Measurements from ENCODE around the gene RELN.
"Not testable (repeated sequence)": the region's sequence is repeated elsewhere in the genome, so short reads cannot be mapped to it uniquely, and the experiment has no call there.

The RELN gene

DNA sequence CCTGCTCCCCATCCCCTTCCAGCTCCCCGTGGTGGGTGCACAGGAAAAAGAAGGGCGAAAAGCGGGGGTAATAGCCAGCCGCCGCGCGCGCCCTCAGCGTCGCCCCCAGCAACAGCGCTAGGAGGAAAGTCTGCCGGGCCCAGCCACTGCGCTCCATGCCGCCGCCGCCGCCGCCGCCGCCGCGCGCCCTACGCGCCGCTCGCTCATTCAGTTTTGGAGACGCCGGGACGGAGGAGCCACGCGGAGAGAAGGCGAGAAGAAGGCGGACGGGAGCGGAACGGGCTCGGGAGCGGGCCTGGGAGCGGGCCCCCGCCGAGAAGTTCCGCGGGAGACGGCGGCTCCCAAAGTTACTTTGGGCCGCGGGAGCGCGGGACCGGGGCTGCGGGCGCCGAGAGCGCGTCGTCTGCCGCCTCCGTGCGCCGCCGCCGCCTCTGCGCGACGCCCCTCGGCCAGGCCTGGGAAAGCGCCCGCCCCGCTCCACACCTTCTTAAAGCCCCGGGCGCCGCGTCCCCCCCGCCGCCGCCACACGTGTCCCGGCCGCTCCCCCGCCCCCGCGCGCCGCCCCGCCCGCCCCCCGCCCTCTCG lies at the start of gene RELN:
Gene RELN (minus strand): TSS at position 459 of the 585 bp plus-strand sequence. CDS start 302 bp downstream, at position 157.
- no peak for DNase-seq

DNA sequence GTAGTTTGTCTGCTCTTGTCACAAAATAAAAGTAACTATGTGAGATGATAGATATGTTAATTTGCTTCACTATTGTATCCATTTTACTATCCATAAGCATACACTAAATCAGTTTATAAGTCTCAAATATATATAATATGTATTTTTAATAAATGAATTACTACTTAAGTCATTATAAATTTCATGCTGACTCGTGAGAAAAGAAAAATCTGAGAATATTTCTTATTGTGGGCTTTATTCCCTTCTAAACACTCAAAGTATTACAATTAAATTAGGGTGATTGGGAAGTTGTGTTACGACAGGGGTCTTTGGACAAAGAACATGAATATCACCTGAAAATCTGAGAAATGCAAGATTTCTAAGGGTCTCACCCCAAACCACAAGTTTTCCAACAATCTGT lies 48.7 kb upstream of the RELN start:
- DNase-seq: no peak

DNA sequence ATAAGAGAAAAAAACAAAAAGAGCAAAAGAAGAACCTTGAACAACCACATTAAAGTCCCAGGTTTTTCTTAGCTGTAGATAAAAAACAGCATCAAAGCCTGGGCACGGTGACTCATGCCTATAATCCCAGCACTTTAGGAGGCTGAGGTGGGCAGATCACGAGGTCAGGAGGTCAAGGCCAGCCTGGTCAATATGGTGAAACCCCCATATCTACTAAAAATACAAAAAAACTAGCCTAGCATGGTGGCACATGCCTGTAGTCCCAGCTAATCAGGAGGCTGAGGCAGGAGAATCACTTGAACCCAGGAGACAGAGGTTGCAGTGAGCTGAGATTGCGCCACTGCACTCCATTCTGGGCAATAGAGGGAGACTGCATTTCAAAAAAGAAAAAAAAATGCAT lies 47.4 kb upstream of the RELN start:
- not testable (repeated sequence) for DNase-seq

DNA sequence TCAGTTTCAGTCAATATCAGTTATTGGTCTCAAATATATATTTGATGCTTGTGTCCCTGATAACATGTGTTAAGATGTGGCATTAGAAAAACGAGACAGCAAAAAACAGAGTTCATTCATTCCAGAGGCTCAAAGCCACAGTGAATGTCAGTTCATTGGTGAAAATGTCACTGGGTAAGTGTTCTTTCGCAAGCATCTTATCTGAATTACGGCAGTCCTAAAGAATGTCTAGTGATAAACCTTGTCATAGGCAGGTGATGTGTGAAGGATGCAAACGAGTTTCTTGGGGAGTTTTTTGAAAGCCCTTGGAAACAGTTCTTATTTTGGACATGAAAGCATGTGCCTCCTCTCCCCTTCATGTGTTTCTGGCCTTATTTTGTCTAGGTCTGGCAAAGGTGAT lies 45.9 kb upstream of the RELN start:
- DNase-seq: no peak

DNA sequence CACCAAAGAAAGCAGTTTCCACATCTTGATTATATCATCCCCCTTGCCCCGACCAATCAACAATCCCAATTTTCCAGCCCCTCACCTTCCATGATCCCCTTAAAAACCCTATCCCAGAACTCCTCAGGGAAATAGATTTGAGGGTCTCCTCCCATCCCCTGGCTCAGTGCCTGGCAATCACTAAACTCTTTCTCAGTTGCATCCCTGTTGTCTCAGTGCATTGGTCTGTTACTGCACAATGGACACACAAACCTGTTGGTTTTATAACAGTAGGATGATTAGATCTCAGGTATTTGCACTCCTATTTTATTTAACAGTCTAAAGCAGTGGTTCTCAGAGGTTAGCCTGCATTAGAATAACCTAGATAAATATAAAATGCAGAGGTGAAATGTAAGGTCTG lies 45.2 kb upstream of the RELN start:
- DNase-seq: no peak

DNA sequence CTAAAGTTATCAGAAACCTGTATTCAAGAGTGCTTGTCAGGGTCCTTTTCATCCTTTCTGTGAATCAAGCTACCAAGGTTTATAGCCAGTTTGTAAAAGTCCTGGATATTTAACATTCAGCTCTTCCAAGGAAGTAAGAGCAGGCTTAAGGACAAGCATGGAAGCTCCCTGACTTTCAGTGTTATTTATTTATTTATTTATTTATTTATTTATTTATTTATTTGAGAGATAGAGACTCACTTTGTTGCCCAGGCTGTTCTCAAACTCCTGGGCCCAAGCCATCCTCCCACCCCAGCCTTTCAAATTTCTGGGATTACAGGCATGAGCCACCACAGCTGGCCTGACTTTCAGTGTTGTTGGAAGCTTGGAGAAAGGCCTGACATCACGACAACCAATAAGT lies 44.4 kb upstream of the RELN start:
- DNase-seq: no peak

DNA sequence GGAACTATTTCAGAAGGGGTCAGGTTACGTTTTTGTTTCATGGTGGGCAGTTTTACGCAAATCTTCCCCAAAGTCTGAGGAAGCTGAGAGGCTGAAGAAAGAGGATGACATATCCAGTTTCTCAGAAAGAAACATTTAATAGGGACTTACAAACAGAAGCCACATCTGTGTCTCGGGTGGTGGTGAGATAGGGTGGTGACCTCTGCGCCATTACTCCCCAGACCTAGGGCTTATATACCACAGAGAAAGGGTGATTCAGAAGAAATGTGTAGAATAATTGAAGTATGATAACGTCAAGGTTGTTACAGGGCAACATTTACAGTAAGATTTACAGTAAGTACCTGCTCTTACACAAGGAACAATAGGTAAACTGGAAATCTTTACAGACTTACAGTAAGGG lies 43.0 kb upstream of the RELN start:
- no peak for DNase-seq

DNA sequence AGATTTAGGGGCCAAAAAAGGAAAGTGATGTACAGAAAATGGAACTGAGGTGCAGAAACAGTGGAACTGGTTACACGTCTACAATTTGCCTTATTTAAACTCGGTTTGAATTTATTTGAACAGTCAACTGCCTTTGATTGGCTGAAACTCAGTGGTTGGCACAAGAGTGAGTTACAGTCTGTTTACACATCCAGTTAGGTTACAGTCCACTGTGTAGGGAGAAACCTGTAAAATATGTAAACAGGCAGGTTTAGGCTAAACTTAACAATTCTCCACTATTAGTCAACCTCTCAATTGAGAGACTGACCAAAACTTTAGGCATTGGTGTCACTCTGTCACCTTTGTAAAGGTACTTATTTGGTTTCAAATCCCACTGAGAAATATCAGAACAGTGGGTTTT lies 40.3 kb upstream of the RELN start:
- DNase-seq: no peak

DNA sequence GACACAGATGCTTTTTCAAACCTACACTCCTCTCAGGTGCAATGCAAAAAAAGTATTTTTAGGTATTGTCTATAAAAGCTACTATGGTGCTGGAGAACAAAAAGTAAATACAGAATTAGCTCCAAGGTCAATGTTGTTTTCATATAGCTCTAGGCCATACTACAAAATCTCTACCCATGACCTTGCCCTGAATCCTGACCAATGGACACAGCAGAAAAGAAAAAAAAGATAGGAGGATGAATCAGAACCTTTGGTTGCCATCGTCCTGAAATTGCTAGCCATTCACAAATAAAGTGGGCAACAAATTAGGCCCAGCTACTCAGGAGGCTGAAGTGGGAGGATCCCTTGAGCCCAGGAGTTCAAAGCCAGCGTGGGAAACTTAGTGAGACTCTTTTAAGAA lies 35.2 kb upstream of the RELN start:
- no peak for DNase-seq

DNA sequence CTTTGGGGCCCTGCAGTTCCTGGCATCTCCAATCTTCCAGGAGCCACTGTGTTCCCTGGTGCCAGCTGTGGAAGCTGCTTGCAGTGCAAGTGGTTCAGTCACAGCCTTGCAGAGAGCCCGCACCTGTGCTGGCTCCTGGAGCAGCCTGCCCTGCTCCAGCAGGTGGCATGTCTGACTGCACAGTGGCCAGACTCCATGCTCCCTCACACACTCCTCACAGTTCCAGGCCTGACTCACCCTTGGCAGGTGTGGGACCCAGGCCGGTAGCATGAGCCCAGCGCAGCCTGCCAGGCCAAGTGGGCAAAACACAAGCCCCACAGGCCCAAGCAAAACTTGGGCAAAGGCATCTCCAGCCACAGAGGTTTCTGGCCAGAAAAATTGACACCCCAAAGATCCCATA lies 33.6 kb upstream of the RELN start:
- no peak for DNase-seq

DNA sequence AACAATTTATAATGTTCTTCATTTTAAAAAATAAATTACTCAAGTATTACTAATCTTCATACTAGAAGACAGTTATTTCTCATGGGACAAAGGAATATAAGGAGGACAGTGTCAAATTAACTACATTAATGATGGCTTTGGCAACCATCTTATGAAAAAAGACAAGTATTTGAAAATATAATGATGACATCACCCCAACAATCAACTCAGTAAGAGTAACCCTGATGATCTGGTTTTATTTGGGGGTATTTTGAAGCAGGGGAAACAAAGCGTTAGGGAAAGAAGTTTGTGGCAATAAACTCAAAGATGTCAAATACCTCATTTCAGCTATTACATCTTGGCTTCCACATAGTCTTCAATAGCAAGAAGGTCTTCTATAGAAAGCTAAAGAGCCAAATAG lies 29.0 kb upstream of the RELN start:
- DNase-seq: no peak

DNA sequence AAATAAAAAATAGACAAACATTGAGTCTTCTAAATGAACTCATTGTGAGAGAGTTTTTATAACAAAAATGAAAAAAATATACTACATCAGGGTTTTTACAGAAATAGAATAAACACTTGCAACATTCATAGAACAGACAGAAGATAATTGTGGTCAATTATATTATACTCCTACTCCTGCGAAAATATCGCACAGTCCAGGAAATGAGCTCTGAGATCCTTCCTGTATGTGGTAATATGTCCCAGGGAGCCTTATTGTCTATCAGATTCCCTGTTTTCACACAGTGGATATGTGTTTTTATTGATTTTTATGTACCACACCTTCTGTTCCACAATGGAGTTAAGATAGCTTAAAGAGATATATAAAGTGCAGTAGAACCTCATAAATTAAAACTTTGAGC lies 27.5 kb upstream of the RELN start:
- no peak for DNase-seq

DNA sequence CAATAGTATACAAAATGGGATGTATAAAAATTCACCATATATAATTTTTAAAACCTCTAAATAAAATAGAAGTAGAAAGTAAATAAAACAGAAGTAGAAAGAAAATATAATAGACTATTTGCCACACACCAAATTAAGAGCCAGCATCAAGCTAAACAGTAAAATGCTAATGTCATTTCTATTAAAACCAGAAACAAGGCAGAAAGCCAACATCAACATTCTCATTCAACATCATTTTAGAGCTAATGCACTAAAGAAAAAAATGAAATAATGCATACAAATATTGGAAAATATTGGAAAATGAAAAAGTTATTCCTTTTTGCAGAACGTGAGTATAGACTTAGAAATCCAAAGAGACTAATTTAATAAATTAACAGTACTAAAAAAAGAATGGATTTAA lies 23.4 kb upstream of the RELN start:
- DNase-seq: no peak

DNA sequence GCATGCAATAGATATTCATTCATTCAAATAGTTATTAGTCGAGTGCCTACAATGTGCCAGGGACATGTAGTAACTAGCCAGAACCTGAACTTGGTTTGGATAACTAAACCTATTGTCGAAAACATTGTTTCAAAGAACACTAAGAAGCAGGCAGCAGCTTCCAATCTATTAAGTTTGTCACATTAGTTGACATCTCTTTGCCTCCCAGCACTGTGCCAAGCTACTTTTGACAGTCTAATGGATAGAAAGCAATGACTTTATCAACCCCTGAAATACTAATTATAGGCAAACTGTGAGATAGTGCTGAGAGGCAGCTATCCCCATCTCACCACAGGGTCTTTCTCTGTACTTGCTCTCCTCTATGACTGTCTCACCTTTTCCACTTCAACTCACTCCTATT lies 22.4 kb upstream of the RELN start:
- DNase-seq: no peak

DNA sequence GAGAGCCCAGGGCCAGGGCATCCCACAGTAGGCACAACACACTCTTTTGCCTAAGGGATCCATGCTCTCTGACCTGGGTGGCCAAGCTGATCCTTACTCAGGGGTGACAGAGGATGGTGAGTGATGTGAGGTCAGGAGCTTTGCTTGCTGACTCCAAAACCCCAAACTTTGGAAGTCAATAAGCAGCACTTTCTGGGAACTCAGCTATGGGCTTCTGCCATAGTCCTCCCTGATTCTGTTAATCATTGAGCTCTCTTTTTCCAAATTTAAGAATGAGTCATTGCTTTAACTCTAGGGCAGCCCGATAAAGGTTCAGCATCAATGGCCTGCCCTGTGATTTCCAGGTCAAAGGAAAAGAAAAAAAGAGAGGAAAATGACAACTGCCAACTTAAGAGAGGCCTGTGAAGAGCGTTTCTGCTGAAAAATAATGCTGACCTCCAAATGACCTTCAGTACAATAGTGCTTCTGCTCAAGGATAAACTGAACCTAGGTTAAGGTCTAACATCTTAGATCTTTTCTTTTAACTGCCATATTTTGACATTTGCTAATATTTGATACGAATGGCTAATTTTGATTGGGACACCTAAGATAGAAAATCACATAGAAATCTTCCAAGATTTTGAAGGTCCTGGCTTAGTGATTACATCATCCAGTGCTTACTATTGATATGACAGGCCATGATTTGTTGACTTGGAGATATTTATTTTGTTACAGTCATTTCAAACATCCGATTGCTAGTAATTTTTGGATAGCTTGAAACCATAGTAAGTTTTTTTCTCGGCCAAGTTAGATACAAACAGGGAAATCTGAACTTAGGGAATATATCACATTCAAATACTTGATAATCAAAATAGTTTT lies 20.8 kb upstream of the RELN start:
- no peak for DNase-seq

DNA sequence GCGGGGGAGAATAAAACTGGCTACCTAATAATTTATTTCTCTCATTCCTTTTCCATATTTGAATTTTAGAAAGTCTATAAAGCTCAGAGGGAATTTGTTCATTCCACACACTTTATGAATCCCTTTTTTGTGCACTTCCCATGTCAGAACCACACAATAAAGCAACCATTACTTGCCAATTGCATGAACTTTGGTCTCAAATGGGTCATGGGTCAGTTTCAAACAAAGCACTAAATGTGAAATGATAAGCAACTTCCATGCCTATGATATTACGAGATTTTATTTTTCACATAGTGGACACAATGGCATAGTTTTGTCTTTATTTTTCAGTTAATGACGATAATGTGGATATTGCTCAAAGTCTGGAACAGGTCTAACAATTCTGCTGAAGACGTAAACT lies 18.6 kb upstream of the RELN start:
- no peak for DNase-seq

DNA sequence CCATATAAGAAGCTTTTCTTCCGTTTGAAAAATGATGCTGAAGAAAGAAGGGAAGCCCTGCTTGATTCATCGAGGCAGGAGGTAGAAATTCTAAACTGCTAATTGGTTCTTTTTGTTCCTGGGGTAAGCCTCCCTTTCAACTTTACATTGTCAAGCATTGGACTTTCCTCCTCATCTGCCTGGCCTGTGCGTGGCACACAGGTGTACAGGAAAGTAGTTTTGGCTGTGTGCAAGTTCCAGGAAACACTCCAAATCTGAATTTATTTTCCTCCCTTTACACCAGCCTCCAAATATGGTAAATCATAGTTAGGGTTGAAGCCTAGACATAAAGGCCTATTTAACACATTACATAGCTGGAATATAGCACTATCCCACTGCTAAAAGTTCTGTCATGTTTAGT lies 18.2 kb upstream of the RELN start:
- no peak for DNase-seq

DNA sequence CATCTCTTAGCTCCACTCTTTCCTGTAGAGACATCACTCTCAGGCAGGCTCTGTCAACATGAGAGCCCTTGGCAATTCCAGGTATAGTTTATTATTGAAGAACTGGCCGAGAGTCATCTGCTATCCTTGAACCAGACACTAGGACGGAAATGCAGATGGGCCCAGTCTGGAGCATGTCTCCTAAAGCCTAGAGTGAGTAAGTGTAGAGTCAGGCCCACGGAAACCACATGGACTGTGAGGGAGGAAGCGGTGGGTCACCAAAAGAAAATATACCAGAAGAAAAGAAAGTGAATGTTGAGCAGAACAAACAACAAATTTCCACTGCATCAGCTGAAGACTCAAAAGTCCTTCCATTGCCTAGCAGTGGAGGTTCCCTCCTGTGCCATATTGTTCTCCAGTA lies 15.7 kb upstream of the RELN start:
- no peak for DNase-seq

DNA sequence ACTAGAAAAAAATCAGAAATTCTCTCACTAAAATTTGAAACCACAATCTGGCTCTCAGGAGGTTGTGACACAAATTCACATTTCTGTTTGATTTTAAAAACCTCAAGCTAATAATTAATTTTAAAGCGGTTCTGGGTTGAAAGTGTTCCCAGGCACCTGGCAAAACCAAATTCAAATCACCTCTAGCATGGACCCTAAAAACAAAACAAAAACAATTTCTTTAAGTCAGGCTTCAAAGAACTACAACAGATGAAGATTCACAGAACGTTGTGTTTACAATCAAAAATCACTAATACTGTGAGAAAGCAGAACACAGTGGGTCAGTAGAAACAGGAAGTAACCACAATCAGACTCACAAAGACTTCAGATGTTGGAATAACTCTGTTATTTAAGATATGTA lies 7.2 kb upstream of the RELN start:
- no peak for DNase-seq

DNA sequence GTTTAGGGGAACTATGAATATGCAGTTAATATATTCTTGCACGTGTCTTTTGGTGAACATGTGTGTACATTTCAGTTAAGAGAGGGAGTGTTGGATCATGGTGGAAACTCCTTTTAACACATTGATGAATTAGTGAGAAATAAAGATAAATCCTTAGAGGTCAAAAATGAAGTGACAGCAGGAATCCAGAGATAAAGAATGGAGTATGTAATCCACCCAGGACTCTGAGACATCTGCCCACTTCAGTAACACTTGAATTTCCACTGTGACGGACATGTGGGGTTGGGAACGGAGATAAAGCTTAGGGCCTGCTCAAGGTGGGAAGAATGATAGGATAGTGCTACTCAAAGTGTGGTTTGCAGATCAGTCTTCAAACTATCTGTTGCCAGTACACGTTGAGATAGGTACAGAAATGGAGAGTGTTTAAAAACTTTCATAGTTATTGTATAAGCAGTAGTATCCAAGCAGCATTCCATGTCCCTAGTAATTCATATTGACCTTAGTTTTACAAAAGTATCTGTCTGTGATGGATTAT lies 6.6 kb upstream of the RELN start:
- no peak for DNase-seq

DNA sequence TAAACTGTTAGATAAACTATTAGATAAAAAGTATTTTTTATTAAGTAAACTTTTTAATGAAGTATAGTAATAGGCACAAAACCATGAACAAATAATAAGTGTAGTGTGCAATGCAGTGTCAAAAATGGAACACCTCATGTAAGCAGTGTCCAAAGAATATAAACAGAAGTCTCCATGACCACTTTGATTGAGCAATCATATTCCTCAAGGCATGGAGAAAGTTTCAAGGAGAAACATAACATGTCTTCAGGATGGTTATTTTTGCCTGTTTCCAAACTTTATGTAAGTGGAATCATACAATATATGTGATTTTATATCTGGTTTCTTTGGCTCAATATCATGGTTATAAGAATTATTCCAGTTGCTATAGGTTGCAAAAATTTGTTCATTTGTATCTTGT lies 6.1 kb upstream of the RELN start:
- no peak for DNase-seq

DNA sequence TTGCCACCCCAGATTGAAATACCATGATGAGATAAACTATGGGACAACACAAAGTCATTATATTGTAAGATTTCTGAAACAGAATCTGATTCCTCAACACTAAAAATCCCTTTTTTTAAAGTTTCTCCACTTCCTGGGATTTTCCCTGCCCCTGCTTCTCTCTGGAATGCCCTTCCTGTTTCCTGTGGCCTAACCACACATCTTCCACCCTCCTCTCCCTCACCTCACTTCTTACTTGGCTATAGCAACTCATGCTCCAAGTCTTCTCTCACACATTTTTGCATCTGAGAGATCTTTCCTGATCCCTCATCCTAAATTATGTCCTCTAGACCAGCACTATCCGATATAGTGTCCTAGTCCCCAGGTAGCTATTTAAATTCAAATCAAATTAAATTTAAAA lies 4.1 kb upstream of the RELN start:
- no peak for DNase-seq

DNA sequence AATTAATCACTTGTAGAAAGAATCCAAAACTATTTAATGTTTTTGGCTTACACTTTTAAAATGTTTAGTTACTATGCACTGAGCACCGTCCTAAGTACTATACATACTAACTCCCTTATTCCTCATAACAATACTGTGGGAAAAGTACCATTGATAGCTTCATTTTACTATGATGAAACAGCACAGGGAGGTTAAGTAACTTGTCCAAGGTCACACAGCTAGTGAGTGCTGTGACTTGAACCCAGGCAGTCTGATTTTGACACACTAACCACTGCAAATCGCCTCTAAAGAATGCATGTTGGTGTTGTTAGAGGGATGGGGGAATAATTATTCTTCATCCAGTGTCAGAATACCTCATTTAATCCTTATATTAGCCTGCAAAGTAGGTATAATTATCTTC lies 1.9 kb upstream of the RELN start:
- DNase-seq: no peak

DNA sequence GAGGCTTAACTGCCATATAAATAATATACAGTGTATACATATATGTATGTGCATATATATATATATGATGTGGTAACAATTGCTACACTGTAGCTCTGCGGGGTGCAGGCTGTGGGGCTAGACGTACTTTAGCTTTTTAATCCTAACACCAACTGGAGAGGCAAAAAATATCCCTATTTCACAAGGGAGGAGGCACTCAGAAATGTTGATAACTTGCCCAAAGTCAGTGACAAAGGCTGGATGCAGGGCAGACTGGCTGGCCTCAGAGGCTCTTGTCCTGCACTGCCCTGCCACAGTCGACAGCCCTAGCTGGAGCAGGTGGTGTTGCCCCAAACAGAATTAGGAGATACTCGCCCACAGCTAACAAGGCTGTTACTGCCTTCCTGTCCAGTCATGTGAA lies 1.5 kb upstream of the RELN start:
- DNase-seq: no peak
